HG03159 (cell line): ENCODE data around the gene ZDHHC12.

Experiments
- ATAC-seq: cut with Tn5 transposase; IDR thresholded peaks from one replicate; pipeline ENCODE4 v1.9.1; 2021; ENCODE audit warnings: mild to moderate bottlenecking, moderate library complexity; ENCODE audit not compliant: unreplicated experiment

ZDHHC12 gene

GRCh38 chr9:128731093-128731492, 7.2 kb upstream of the ZDHHC12 start:
- ATAC-seq, result no peak

DNA sequence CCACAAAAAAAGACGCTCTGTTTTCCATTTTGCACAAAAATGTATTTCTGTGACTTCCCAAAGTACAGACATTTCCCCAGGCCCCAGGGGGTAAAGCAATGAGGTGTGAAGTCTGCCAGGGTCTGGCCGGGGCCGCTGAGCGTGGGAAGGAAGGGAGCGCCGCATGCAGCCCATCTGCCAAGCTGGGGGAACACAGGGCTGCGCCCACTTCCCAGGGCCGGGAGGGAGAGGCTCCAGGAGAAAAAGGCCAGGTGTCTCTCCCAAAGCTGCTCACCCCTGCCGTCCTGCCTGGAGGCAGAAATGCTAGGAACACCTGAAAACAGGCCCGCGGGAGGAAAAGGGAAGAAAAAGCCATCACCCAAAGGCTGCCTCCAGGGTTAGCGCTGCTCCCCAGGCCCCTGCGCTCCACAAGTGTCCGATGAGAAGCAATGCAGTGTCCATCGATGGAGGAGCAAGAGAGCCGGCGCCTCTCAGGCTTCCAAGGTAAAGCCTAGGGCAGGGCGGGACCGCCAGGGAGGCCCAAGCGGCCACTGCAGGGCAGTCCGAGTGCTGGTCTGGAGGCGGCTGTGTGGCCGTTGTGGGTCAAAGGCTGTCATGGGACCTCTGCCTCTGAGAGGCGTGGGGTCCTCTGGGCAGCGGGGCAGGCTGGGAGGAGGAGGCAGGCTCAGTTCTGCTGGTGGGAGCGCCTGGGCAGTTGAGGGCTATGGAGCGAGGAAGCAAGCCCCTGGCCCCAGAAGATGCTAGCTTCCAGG, 6.0 kb upstream of the ZDHHC12 start:
- ATAC-seq, result no peak

- no peak for ATAC-seq
Measured at GRCh38 chr9:128729302-128729701, 5.4 kb upstream of the ZDHHC12 start.

GRCh38 chr9:128728298-128728697, 4.4 kb upstream of the ZDHHC12 start:
- no peak for ATAC-seq

- no peak for ATAC-seq
Measured at GRCh38 chr9:128727640-128728248, 3.8 kb upstream of the ZDHHC12 start.

- no peak for ATAC-seq
Measured at GRCh38 chr9:128724744-128725211, 851 bp upstream of the ZDHHC12 start.

- ATAC-seq, result no peak
Measured at GRCh38 chr9:128723352-128723865, 518 bp downstream of the ZDHHC12 start.

GRCh38 chr9:128722380-128723351, 1.3 kb downstream of the ZDHHC12 start:
- ATAC-seq, result no peak

DNA sequence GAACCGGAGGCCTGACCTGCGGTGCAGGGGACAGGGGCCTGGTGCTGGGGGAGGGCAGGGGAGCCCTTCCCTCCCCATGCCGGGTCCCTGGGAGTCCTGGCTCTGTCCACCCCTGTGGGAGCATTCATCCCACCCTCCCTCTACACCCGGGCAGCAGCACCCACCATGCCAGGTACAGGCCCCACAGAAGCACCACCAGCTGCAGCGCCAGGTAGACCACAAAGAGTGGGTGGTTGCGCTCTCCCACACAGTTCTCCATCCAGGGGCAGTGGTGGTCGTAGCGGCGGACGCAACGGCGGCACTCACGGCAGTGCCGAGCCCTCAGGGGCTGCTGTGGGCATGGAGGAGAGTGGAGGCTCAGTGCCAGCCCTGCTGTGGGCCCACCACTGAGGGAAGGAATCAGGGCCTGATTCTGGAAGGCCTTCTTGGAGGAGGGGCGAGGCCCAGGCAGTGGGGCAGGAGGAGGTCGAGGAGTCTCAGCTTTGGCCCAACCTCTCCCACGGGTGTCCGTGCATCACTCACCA, 2.4 kb downstream of the ZDHHC12 start:
- no peak for ATAC-seq

GRCh38 chr9:128720841-128721486, 3.0 kb downstream of the ZDHHC12 start:
- ATAC-seq, result no peak

DNA sequence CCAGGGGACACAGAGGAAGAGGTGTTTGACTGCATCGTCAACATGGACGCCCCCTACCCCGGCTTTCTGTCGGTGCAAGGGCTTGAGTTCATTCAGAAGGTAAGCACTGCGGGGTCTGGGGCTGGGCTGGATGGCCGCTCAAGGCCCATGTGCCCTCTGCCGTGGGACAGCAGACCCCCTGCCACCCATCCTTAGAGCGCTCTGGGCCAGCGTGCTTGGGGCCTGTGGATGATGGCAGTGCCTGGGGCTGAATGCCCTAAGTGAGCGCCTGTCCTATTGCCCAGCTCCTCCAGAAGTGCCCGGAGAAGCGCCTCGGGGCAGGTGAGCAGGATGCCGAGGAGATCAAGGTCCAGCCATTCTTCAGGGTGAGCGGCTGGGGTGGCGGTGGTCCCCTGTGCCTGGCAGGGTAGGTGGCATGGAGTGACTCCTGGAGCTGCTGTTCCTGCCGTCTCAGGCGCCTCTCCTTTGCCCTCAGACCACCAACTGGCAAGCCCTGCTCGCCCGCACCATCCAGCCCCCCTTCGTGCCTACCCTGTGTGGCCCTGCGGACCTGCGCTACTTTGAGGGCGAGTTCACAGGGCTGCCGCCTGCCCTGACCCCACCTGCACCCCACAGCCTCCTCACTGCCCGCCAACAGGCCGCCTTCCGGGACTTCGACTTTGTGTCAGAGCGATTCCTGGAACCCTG, 3.9 kb downstream of the ZDHHC12 start:
- ATAC-seq, result no peak

DNA sequence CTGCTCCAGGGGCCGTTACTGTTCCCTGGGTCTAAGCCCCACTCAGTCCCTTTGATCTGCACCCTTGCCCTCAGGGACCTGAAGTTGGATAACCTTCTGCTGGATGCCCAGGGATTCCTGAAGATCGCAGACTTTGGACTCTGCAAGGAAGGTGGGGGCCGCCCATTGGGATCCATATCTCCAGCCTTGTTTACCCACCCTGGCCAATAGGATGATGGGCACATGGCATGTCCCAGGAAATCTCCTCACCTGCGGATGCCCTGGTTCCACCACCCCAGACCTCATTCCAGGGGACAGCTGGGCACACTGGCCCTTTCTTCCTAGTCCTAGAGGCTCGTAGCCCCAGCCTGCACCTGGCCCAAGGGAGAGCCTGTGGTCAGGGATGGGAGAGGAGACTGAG, 5.5 kb downstream of the ZDHHC12 start:
- ATAC-seq, result no peak

GRCh38 chr9:128718047-128718446, 5.9 kb downstream of the ZDHHC12 start:
- no peak for ATAC-seq

DNA sequence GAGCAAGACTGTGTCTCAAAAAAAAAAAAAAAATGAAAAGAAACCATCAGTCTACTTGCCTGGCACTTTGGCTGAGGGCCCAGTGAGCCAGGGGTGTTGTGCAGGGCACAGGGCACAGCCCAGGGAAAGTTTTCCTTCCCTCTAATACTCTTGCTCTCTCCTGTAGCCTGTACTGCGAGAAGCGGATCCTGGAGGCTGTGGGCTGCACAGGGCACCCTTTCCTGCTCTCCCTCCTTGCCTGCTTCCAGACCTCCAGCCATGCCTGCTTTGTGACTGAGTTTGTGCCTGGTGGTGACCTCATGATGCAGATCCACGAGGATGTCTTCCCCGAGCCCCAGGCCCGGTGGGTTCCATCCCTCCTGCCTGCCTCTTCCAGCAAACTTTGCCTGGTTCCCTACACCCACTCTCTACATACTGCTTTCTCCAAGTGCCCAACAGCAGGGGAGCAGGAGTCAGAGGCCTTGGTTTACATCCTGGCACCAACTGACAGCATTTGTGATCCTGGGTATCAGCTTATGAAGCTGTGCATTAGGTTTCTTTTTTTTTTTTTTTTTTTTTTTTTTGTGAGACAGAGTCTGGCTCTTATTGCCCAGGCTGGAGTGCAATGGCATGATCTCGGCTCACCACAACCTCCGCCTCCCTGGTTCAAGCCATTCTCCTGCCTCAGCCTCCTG, 7.2 kb downstream of the ZDHHC12 start:
- ATAC-seq, result no peak

- ATAC-seq, result no peak
Measured at GRCh38 chr9:128715436-128715750, 8.5 kb downstream of the ZDHHC12 start.

DNA sequence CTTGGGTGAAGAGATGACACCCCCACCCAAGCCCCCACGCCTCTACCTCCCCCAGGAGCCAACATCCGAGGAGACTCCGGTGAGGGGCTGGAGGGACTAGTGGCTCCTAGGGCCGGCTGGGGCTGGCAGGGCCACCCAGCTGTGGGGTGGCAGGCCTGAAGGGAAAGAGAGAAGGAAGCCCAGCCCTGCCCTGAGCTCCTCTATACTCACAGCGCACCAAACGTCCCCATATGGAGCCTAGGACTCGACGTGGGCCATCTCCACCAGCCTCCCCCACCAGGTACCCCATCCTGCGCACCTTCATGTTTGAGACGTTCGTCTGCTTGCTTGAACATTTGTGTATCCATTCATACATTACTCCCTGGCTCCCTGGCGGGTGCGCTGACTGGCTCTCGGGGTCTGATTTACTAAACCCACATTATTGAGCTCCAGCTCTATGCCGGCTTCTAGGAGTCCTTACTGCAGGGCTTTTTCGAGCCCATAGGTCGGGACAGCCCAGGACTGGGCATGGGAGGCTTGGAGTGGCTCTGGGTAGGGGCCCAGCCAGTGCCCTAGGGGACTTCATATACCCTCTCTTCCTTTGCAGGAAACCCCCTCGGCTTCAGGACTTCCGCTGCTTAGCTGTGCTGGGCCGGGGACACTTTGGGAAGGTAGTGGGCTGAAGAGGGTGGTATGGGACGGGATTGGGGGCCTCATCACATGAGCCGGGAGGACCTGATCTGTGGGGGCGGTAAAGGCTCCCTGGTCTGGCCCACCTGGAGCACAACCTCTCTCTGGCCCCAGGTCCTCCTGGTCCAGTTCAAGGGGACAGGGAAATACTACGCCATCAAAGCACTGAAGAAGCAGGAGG, 9.1 kb downstream of the ZDHHC12 start:
- ATAC-seq, result no peak

DNA sequence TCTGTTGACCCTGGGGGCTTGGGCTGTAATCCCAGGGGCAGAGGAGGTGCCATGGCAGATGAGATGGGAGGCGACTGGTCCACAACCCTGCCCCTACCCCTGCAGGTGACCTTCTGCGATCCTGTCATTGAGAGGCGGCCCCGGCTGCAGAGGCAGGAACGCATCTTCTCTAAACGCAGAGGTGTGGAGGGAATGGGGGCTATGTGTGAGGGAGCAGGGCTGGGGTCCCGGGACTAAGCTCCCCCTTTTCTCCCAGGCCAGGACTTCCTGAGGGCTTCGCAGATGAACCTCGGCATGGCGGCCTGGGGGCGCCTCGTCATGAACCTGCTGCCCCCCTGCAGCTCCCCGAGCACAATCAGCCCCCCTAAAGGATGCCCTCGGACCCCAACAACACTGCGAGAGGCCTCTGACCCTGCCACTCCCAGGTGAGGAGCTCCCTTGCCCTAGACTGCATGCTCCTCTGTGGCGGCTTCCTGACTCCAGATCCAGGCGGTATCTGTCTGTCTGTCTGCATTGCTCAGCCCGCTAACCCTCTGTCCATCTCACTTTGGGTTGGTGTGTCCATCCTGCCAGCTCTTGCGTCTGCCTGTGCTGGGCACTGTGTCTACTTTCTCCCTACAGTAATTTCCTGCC, 9.9 kb downstream of the ZDHHC12 start:
- no peak for ATAC-seq

DNA sequence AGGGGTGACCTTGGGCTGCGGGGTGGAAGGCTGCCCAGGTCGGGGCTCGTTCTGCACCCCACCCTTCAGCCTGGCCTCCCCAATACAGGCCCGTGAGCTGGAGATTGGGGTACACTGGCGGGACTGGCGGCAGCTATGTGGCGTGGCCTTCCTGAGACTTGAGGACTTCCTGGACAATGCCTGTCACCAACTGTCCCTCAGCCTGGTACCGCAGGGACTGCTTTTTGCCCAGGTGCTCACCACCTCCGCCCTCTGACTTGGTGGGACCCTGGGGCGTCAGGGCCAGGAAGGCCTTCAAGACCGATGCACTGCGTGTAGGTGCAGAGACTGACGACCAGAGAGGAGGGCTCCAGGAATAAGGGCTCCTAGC, 10.5 kb downstream of the ZDHHC12 start:
- no peak for ATAC-seq
